DOHH2 (cell line): ENCODE results near the gene TTC39C.
A peak's percentile ranks its signal among the peaks of the same experiment; 100 is the strongest.

Experiments used
- H3F3A ChIP-seq: fragments of 200-600 bp; sonication (generic), shearing (Covaris generic); 2 replicates; pipeline ENCODE4 v1.6.0; 2016; ENCODE audit warnings: antibody characterized with exemption, mild to moderate bottlenecking; ENCODE audit not compliant: control insufficient read depth, insufficient read depth
- H3K27ac ChIP-seq: fragments of 200-600 bp; sonication (generic); 2 replicates; pipeline ENCODE4 v1.5.1; 2014; ENCODE audit warnings: low read depth, mild to moderate bottlenecking, low read length, moderate library complexity
- H3K27me3 ChIP-seq: fragments of 200-600 bp; sonication (generic); 2 replicates; pipeline ENCODE4 v1.6.1; 2014; ENCODE audit warnings: mild to moderate bottlenecking, low read length, mixed read lengths; ENCODE audit not compliant: control insufficient read depth
- H3K36me3 ChIP-seq: fragments of 200-600 bp; sonication (generic); 2 replicates; pipeline ENCODE4 v1.6.1; 2014; ENCODE audit warnings: mild to moderate bottlenecking, low read length, moderate library complexity, mixed read lengths; ENCODE audit not compliant: control insufficient read depth
- H3K4me1 ChIP-seq: fragments of 200-600 bp; sonication (generic); 2 replicates; pipeline ENCODE4 v1.6.1; 2014; ENCODE audit warnings: mild to moderate bottlenecking, low read length, mixed read lengths; ENCODE audit not compliant: control insufficient read depth
- H3K4me2 ChIP-seq: fragments of 200-600 bp; sonication (generic); 2 replicates; pipeline ENCODE4 v1.6.0; 2014; ENCODE audit warnings: mild to moderate bottlenecking, low read length, moderate library complexity
- H3K4me3 ChIP-seq: fragments of 200-600 bp; sonication (generic); 2 replicates; pipeline ENCODE4 v1.5.1; 2014; ENCODE audit warnings: mild to moderate bottlenecking, low read length, mixed read lengths
- H3K79me2 ChIP-seq: fragments of 200-600 bp; sonication (generic); 2 replicates; pipeline ENCODE4 v1.6.1; 2014; ENCODE audit warnings: mild to moderate bottlenecking, low read length, mixed read lengths; ENCODE audit not compliant: control insufficient read depth
- H3K9me2 ChIP-seq: fragments of 200-600 bp; sonication (generic); replicated peaks from 2 replicates; pipeline ENCODE4 v1.6.1; 2014; ENCODE audit warnings: mild to moderate bottlenecking, low read length, mixed read lengths; ENCODE audit not compliant: control insufficient read depth
- H3K9me3 ChIP-seq: fragments of 200-600 bp; sonication (generic); 2 replicates; pipeline ENCODE4 v1.6.1; 2014; ENCODE audit warnings: antibody characterized with exemption, low read length, mixed read lengths; ENCODE audit not compliant: control insufficient read depth, insufficient read depth
- H4K20me1 ChIP-seq: fragments of 200-600 bp; sonication (generic); 2 replicates; pipeline ENCODE4 v1.6.0; 2014; ENCODE audit warnings: low read depth, mild to moderate bottlenecking, antibody characterized with exemption, low read length, moderate library complexity; ENCODE audit not compliant: control insufficient read depth, insufficient read depth
- CTCF ChIP-seq: fragments of 200-600 bp; sonication (generic); IDR thresholded peaks from one replicate; pipeline ENCODE4 v1.5.1; 2014; ENCODE audit warnings: antibody characterized with exemption, mild to moderate bottlenecking, low read depth, low read length; ENCODE audit not compliant: poor library complexity, severe bottlenecking
- EZH2phosphoT487 ChIP-seq: fragments of 200-600 bp; sonication (generic); IDR thresholded peaks from 2 replicates; pipeline ENCODE4 v1.6.1; 2017; ENCODE audit warnings: borderline replicate concordance, mild to moderate bottlenecking, antibody characterized with exemption, low read length, moderate library complexity, mixed read lengths

Gene TTC39C

GRCh38 chr18:24015639-24016631 is 1.4 kb downstream of the TTC39C start:
- Histone ChIP-seq H3K4me1 (peaks cover 84% of the 10 kb centered on the region), H3K79me2 (peaks cover 63% of the 10 kb centered on the region), H3K27ac (peak overlapping the region; percentile 93), H3K9me3 (no peaks in the 10 kb centered on the region), H3K4me2 (peak overlapping the region; percentile 82), H3F3A (peaks cover 25% of the 10 kb centered on the region), H3K27me3 (no peaks in the 10 kb centered on the region), H3K9me2 (no peaks in the 10 kb centered on the region), H3K4me3 (peak overlapping the region; percentile 92), H3K36me3 (peaks cover 48% of the 10 kb centered on the region), H4K20me1 (peaks cover 42% of the 10 kb centered on the region)
- TF ChIP-seq EZH2phosphoT487 (no peak), CTCF (no peak)

- peak overlapping the region; percentile 92 for H3K4me3 ChIP-seq
- no peaks in the 10 kb centered on the region for H3K9me2 ChIP-seq
- H3K4me2 ChIP-seq = peak overlapping the region; percentile 82
- peaks cover 70% of the 10 kb centered on the region for H3K79me2 ChIP-seq
- peaks cover 53% of the 10 kb centered on the region for H3K36me3 ChIP-seq
- no peaks in the 10 kb centered on the region for H3K27me3 ChIP-seq
- no peak for TF ChIP-seq EZH2phosphoT487
- TF ChIP-seq CTCF = peak; percentile 56
- no peaks in the 10 kb centered on the region for H3K9me3 ChIP-seq
- H4K20me1 ChIP-seq = peaks cover 48% of the 10 kb centered on the region
- H3F3A ChIP-seq = peaks cover 25% of the 10 kb centered on the region
- H3K27ac ChIP-seq = peak overlapping the region; percentile 93
- H3K4me1 ChIP-seq = peaks cover 84% of the 10 kb centered on the region
Observed at GRCh38 chr18:24016643-24017042, 2.1 kb downstream of the TTC39C start.

DNA sequence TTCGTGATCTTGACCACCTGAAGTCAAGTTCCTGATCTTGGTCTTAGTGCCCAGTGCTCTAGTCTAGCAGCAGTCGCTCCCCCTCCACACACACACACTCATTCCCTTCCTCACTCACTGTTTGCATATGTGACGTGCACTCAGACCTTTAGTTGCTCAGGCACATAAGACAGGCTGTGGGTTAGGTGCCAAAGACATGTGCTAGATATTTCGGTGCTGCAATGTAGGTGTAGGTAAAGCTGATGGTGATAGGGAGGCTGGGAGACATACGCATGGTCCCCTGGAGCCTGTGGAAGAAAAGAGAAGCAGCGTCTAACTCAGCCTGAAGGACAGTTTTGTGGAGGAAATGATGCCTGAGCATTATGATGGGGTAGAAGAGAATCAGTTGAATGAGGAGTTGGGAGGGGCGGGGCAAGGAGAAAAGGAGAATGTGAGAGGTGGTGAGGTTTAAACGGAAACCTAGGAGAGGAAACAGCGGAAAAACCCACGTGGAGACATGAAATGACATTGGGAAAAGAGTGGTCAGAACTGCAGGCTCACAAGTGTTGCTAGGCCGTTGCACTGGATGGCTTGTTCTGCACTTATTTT is 3.8 kb downstream of the TTC39C start:
- H3K36me3 ChIP-seq = peaks cover 69% of the 10 kb centered on the region
- TF ChIP-seq CTCF (no peak), EZH2phosphoT487 (no peak)
- H4K20me1 ChIP-seq = peaks cover 56% of the 10 kb centered on the region
- no peaks in the 10 kb centered on the region for H3K27me3 ChIP-seq
- H3F3A ChIP-seq = peaks cover 18% of the 10 kb centered on the region
- peak overlapping the region; percentile 92 for H3K4me3 ChIP-seq
- peaks cover 71% of the 10 kb centered on the region for H3K4me1 ChIP-seq
- peaks cover 88% of the 10 kb centered on the region for H3K79me2 ChIP-seq
- peak overlapping the region; percentile 49 for H3K27ac ChIP-seq
- H3K9me3 ChIP-seq = no peaks in the 10 kb centered on the region
- no peaks in the 10 kb centered on the region for H3K9me2 ChIP-seq
- peak overlapping the region; percentile 82 for H3K4me2 ChIP-seq
